ENCODE results near the gene AHSA1.

- TF ChIP-seq CTCF (IDR thresholded peaks at IDR 0.05; ENCODE audit: poor library complexity, severe bottlenecking) (no peak), EP300 (conservative IDR thresholded peaks at IDR 0.05; ENCODE audit: poor library complexity, severe bottlenecking) (no peak), TAF1 (IDR thresholded peaks at IDR 0.05; ENCODE audit: low read depth) (no peak), POLR2AphosphoS5 (IDR thresholded peaks at IDR 0.05) (no peak), REST (IDR thresholded peaks at IDR 0.05; ENCODE audit: borderline replicate concordance) (no peak), SMC3 (conservative IDR thresholded peaks at IDR 0.05; ENCODE audit: poor library complexity) (no peak), RAD21 (conservative IDR thresholded peaks at IDR 0.05) (no peak), EZH2 (IDR thresholded peaks at IDR 0.05; ENCODE audit: borderline replicate concordance, insufficient read depth, low read length, poor library complexity, severe bottlenecking) (no peak)
Observed at GRCh38 chr14:77474479-77475177, 16.7 kb downstream of the AHSA1 start.
